ENCODE data around the gene CRYGA.

Gene CRYGA

GRCh38 chr2:208183972-208184705, 20.8 kb upstream of the CRYGA start:
- TF ChIP-seq NFRKB (IDR thresholded peaks at IDR 0.05) (no peak), SUZ12 (IDR thresholded peaks at IDR 0.05) (no peak), SP1 (IDR thresholded peaks at IDR 0.05) (no peak), ARNT (IDR thresholded peaks at IDR 0.05) (no peak), FOXM1 (IDR thresholded peaks at IDR 0.05; ENCODE audit: borderline replicate concordance) (no peak), FOXA1 (IDR thresholded peaks at IDR 0.05) (no peak), FOXK2 (IDR thresholded peaks at IDR 0.05) (no peak)
- ChIA-PET CTCF (no interaction called here), POLR2A (no interaction called here)
- DNase-seq (ENCODE audit: extremely low spot score), result no peak

- ChIA-PET POLR2A (no interaction called here), CTCF (no interaction called here)
- no peak for DNase-seq (ENCODE audit: extremely low spot score)
- no peak for TF ChIP-seq ELF4 (IDR thresholded peaks at IDR 0.05)
- TF ChIP-seq TARDBP (IDR thresholded peaks at IDR 0.05), result no peak
- TF ChIP-seq FOXA1 (IDR thresholded peaks at IDR 0.05), result no peak
- no peak for TF ChIP-seq FOXK2 (IDR thresholded peaks at IDR 0.05)
- TF ChIP-seq SUZ12 (IDR thresholded peaks at IDR 0.05), result no peak
- no peak for TF ChIP-seq BHLHE40 (IDR thresholded peaks at IDR 0.05; ENCODE audit: borderline replicate concordance)
- TF ChIP-seq HDGF (IDR thresholded peaks at IDR 0.05; ENCODE audit: borderline replicate concordance), result no peak
- TF ChIP-seq SP1 (IDR thresholded peaks at IDR 0.05), result no peak
- TF ChIP-seq FOXM1 (IDR thresholded peaks at IDR 0.05; ENCODE audit: borderline replicate concordance), result no peak
- no peak for TF ChIP-seq PKNOX1 (IDR thresholded peaks at IDR 0.05)
- TF ChIP-seq LEF1 (IDR thresholded peaks at IDR 0.05; ENCODE audit: borderline replicate concordance), result no peak
- TF ChIP-seq ZNF384 (IDR thresholded peaks at IDR 0.05), result no peak
- TF ChIP-seq NFRKB (IDR thresholded peaks at IDR 0.05), result no peak
Measured at GRCh38 chr2:208183526-208183925, 20.1 kb upstream of the CRYGA start.

GRCh38 chr2:208182835-208183234, 19.4 kb upstream of the CRYGA start:
- DNase-seq (ENCODE audit: extremely low spot score), result no peak
- CTCF ChIA-PET, result no interaction called here
- POLR2A ChIA-PET, result no interaction called here
- TF ChIP-seq FOXA1 (IDR thresholded peaks at IDR 0.05) (no peak), HDGF (IDR thresholded peaks at IDR 0.05; ENCODE audit: borderline replicate concordance) (no peak), PKNOX1 (IDR thresholded peaks at IDR 0.05) (no peak), L3MBTL2 (conservative IDR thresholded peaks at IDR 0.05) (no peak), CTBP1 (IDR thresholded peaks at IDR 0.05; ENCODE audit: borderline replicate concordance) (no peak)

GRCh38 chr2:208179028-208179609, 15.7 kb upstream of the CRYGA start:
- no peak for DNase-seq (ENCODE audit: extremely low spot score)
- ChIA-PET CTCF (interaction anchor here (0.6 kb wide), 1 partner anchor 1035 kb away, joined by 3 read pairs; no protein-coding TSS in a partner anchor), POLR2A (no interaction called here)
- TF ChIP-seq FOXM1 (IDR thresholded peaks at IDR 0.05; ENCODE audit: borderline replicate concordance), result no peak
- no peak for TF ChIP-seq ZNF384 (IDR thresholded peaks at IDR 0.05)
- no peak for TF ChIP-seq SUZ12 (IDR thresholded peaks at IDR 0.05)
- no peak for TF ChIP-seq L3MBTL2 (conservative IDR thresholded peaks at IDR 0.05)
- TF ChIP-seq LEF1 (IDR thresholded peaks at IDR 0.05; ENCODE audit: borderline replicate concordance), result no peak
- TF ChIP-seq BHLHE40 (IDR thresholded peaks at IDR 0.05; ENCODE audit: borderline replicate concordance), result no peak
- TF ChIP-seq SP1 (IDR thresholded peaks at IDR 0.05), result no peak
- no peak for TF ChIP-seq FOXA1 (IDR thresholded peaks at IDR 0.05)
- TF ChIP-seq ELF4 (IDR thresholded peaks at IDR 0.05), result no peak
- TF ChIP-seq CTBP1 (IDR thresholded peaks at IDR 0.05; ENCODE audit: borderline replicate concordance), result no peak
- TF ChIP-seq PKNOX1 (IDR thresholded peaks at IDR 0.05), result no peak
- TF ChIP-seq TARDBP (IDR thresholded peaks at IDR 0.05), result no peak
- no peak for TF ChIP-seq FOXK2 (IDR thresholded peaks at IDR 0.05)
- TF ChIP-seq ARNT (IDR thresholded peaks at IDR 0.05), result no peak
- TF ChIP-seq HDGF (IDR thresholded peaks at IDR 0.05; ENCODE audit: borderline replicate concordance), result no peak
- no peak for TF ChIP-seq NFRKB (IDR thresholded peaks at IDR 0.05)

- DNase-seq (ENCODE audit: extremely low spot score), result no peak
- ChIA-PET CTCF (interaction anchor here (0.6 to 2.0 kb wide), 15 partner anchors 11 to 227 kb away, joined by 3 to 14 read pairs (median 4); partner anchors contain the start of gene PIKFYVE), POLR2A (interaction anchor here (2.7 kb wide), 1 partner anchor 79 kb away, joined by 9 read pairs; the partner anchor contains the start of gene IDH1)
- no peak for TF ChIP-seq FOXK2 (IDR thresholded peaks at IDR 0.05)
- no peak for TF ChIP-seq SUZ12 (IDR thresholded peaks at IDR 0.05)
- TF ChIP-seq PKNOX1 (IDR thresholded peaks at IDR 0.05), result no peak
- TF ChIP-seq CTBP1 (IDR thresholded peaks at IDR 0.05; ENCODE audit: borderline replicate concordance), result no peak
- no peak for TF ChIP-seq FOXM1 (IDR thresholded peaks at IDR 0.05; ENCODE audit: borderline replicate concordance)
- no peak for TF ChIP-seq FOXA1 (IDR thresholded peaks at IDR 0.05)
- TF ChIP-seq BHLHE40 (IDR thresholded peaks at IDR 0.05; ENCODE audit: borderline replicate concordance), result no peak
- no peak for TF ChIP-seq NFRKB (IDR thresholded peaks at IDR 0.05)
- no peak for TF ChIP-seq LEF1 (IDR thresholded peaks at IDR 0.05; ENCODE audit: borderline replicate concordance)
- TF ChIP-seq HDGF (IDR thresholded peaks at IDR 0.05; ENCODE audit: borderline replicate concordance), result no peak
- TF ChIP-seq ZNF384 (IDR thresholded peaks at IDR 0.05), result no peak
- no peak for TF ChIP-seq ARNT (IDR thresholded peaks at IDR 0.05)
- TF ChIP-seq ELF4 (IDR thresholded peaks at IDR 0.05), result no peak
- TF ChIP-seq SP1 (IDR thresholded peaks at IDR 0.05), result no peak
- TF ChIP-seq TARDBP (IDR thresholded peaks at IDR 0.05), result no peak
- no peak for TF ChIP-seq L3MBTL2 (conservative IDR thresholded peaks at IDR 0.05)
Measured at GRCh38 chr2:208175840-208176153, 12.4 kb upstream of the CRYGA start.

Measured in HEK293T (cell line).